GM15510 (cell line): Measurements from ENCODE around the gene ZNF691.

Source experiments
- POLR2A ChIP-seq: IDR thresholded peaks from 3 replicates; pipeline ENCODE4 v1.6.1; 2011; ENCODE audit warnings: borderline replicate concordance; ENCODE audit not compliant: insufficient read length; ENCODE audit errors: extremely low read depth

ZNF691 gene

GRCh38 chr1:42824481-42825035, 21.9 kb upstream of the ZNF691 start:
- TF ChIP-seq POLR2A: no peak

DNA sequence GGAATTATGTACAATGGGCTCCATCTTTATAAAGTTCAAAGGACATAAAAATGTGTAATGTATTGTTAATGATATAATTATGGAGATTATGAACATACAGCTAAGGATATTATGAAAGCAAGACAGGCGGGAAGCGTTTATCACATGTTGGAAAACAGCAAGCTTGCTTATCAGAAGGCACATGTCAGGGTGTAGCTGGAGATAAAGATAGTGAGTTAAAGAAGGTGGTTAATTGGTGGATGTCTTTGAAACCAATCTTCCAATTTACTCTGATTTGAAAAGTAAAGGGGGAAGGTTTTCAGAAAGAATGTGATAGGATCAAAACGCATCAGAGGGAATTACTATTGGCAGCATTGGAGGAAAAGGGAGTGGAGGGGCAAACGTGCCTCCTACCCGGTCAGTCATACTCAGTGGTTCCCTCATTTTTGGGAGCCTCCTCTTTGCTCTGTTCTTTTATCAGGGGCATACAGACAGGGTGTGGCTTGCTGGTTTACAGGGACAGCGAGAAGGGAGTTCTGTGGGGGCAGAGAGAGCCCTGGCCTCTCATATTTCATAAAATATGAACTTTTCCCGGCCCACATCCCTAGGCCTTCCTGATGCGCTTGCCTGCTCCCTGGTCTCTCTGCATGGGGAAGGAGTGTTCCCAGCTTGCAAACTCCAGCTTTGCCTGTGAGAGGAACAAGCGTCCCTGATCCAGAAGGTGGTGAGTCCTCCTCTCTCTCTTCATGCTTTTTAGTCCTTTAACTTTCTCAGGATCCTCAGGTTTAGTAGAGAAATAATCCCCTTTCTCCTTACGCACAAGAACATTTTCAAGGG, 21.2 kb upstream of the ZNF691 start:
- no peak for TF ChIP-seq POLR2A

DNA sequence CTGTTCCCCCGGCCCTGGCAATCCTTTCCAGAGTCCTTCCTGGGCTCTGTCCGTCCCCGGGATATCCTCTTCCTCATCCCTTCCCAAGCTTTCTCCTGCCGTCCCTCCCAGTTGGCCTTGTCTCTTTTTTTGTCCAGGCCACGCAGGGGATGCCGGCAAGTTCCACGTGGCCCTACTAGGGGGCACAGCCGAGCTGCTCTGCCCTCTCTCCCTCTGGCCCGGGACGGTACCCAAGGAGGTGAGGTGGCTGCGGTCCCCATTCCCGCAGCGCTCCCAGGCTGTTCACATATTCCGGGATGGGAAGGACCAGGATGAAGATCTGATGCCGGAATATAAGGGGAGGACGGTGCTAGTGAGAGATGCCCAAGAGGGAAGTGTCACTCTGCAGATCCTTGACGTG, 15.8 kb upstream of the ZNF691 start:
- TF ChIP-seq POLR2A: no peak

GRCh38 chr1:42831273-42831672, 15.1 kb upstream of the ZNF691 start:
- TF ChIP-seq POLR2A: no peak

- no peak for TF ChIP-seq POLR2A
Measured at GRCh38 chr1:42832641-42833240, 13.7 kb upstream of the ZNF691 start.

GRCh38 chr1:42833981-42834380, 12.4 kb upstream of the ZNF691 start:
- no peak for TF ChIP-seq POLR2A

GRCh38 chr1:42834803-42835202, 11.6 kb upstream of the ZNF691 start:
- no peak for TF ChIP-seq POLR2A

DNA sequence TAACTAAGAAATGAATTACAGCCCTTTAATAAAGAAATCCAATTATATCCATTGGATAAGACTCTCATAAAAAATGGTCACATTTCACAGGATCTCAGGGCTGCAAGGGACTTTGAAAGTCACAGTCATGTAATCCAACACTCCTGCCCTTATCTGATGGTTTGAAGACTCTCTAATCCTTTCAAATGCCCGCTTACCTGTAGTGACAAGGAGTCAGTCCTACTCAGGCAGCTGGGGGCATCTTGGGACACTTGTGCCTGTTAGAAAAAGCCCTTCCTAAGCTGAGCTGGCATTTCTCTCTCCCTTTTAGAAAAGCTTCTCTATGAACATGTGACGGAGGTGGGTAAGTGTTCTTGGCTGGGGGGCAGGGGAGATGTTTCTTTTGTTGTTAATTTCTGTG, 11.0 kb upstream of the ZNF691 start:
- no peak for TF ChIP-seq POLR2A

DNA sequence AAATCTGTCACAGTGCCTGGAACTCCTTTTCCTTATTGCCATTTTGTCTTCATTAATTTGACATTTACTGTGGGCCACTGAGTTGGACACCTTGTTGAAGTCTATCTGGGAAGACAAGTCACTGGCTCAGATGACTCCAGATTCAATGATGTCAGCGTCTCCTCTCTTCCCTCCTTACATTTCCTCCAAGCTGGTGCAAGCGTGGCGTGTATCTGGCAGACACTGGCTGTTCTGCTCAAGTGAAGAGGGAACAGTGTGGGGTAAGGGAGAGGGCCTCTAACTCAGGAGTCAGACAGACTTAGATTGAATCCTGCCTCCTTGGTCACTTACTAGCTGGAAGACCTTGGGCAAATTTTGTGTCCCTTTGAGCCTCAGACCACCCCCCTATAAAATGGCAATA, 8.7 kb upstream of the ZNF691 start:
- no peak for TF ChIP-seq POLR2A

GRCh38 chr1:42838482-42839190, 7.8 kb upstream of the ZNF691 start:
- TF ChIP-seq POLR2A: no peak

- no peak for TF ChIP-seq POLR2A
Measured at GRCh38 chr1:42841010-42841409, 5.4 kb upstream of the ZNF691 start.

DNA sequence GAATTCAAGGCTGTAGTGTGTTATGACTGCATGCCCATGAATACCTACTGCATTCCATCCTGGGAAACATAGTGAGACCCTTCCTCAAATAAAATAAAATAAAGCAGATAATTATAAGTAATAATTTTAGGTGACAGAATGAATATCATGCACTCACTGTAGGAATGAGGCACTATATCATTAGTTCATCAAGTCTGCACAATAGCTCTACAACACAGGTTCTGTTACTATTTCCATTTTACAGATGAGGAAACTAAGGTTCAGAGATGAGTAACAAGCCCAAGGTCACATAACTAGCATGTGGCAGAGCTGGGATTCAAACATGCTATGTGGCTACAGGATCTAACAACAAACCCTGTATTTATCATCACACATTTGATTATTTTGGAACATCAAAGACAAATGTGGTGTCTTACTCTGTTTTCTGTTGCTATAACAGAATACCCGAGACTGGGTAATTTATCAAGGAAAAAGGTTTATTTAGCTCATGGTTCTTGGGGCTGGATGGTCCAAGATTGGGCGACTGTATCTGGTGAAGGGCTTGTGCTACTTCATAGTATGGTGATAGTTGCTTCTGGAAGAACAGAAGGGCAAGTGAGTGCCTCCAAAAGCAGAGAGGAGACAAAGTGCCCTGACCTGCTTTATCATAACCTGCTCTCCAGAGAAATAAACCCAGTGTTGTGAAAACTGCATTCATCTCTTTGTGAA, 4.8 kb upstream of the ZNF691 start:
- no peak for TF ChIP-seq POLR2A

DNA sequence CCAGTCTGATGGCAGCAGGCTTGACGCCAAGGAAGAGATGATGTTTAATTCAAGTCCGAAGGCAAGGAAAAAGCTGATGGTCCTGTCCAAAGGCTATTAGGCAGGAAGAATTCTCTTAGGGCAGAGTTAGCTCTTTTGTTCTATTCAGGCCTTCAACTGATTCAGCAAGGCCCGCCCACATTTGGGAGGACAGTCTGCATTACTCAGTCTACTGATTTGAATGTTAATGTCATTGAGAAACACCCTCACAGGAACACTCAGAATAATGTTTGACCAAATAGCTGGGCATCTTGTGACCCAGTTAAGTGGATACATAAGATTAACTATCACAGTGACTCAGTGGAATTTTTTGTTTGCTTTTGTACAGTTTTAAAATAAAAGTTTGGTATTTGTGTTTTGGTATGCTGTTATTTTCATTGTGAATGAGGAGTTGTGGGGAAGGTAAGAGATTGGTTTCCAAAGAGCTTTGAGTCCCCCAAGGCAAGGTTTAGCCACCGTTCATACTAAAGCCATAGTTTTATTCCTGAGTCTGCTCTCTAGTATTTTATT, 1.7 kb upstream of the ZNF691 start:
- TF ChIP-seq POLR2A: no peak

DNA sequence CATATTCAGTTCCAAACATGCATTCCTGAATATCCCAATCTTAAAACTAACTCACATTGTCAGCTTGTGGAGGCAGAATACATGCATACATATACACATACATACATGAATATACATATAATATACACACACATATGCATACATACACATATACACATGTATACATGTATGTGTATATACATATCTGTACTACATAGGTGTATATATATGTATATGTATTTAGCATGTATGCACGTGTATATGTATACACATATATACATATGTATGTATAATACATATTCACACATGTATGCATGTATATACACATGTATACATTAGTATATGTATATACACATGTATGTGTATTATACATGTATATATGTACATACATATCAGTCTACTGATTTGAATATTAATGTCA, 1.2 kb upstream of the ZNF691 start:
- no peak for TF ChIP-seq POLR2A
